Measurements from ENCODE around the gene PCDHA12.

GRCh38 chr5:140881889-140882590 is 6.9 kb downstream of the PCDHA12 start, which contains the start of gene PCDHA13:
- TF ChIP-seq POLR2A (IDR thresholded peaks at IDR 0.05; ENCODE audit: low read depth, low read length): no peak
- no peak for TF ChIP-seq POLR2AphosphoS5 (IDR thresholded peaks at IDR 0.05; ENCODE audit: low read depth, low read length)
